Measurements from ENCODE around the gene ANGPTL4. TPM values are rescaled to one million over a fixed set of nuclear protein-coding genes. Genes with fewer than 3 reads are reported as not detected.

ANGPTL4 gene
- total and polyA plus RNA-seq, 7 donors = 10.7 to 235 (median 42.5) TPM

GRCh38 chr19:8361921-8362793 lies 1.8 kb upstream of the ANGPTL4 start:
- 8 to 17% (median 10%) methylated on average over 12 of the region's 12 CpGs for WGBS, 3 donors
- intact Hi-C loops (cut with DNase I) = loop anchor here (2.0 to 5.0 kb wide), 2 partner anchors 29 to 85 kb away; partner anchors contain the start of gene RAB11B (in 2 of the 2)
- Histone ChIP-seq H3K9me3 (no peaks in the 10 kb centered on the region), H3K27me3 (ENCODE audit: insufficient read depth in 3 of 3, low read length in 2 of 3) (no peaks in the 10 kb centered on the region), H3K4me3 (peak overlapping the region; percentile 84), H3K4me1 (peaks cover 40% of the 10 kb centered on the region), H3K36me3 (ENCODE audit: insufficient read depth in 1 of 2, low read depth in 1 of 2) (peaks cover 0 to 4% of the 10 kb centered on the region in 2 donors), H3K27ac (peak overlapping the region; percentile 93)
- no peak for TF ChIP-seq CTCF (IDR thresholded peaks at IDR 0.05)
- peak; percentile 97 to 98 for DNase-seq
- peak; percentile 76 to 84 (median 82) for ATAC-seq

GRCh38 chr19:8366121-8366581 lies 2.2 kb downstream of the ANGPTL4 start:
- WGBS, 3 donors = 65 to 80% (median 72%) methylated on average over 11 of the region's 11 CpGs
- intact Hi-C loops (cut with DNase I) = no loop called here
- H3K4me1 ChIP-seq = peaks cover 58% of the 10 kb centered on the region
- peak overlapping the region; percentile 88 for H3K27ac ChIP-seq
- peaks cover 3 to 37% of the 10 kb centered on the region in 2 donors for H3K36me3 ChIP-seq (ENCODE audit: insufficient read depth in 1 of 2, low read depth in 1 of 2)
- H3K27me3 ChIP-seq (ENCODE audit: insufficient read depth in 3 of 3, low read length in 2 of 3) = no peaks in the 10 kb centered on the region
- TF ChIP-seq CTCF (IDR thresholded peaks at IDR 0.05) = no peak
- DNase-seq = peak in 1 of 2 donors; percentile 51
- no peak for ATAC-seq
- no peaks in the 10 kb centered on the region for H3K9me3 ChIP-seq
- H3K4me3 ChIP-seq = peak overlapping the region; percentile 84

GRCh38 chr19:8366961-8367326 lies 3.0 kb downstream of the ANGPTL4 start:
- DNase-seq = peak in 1 of 2 donors; percentile 77
- Histone ChIP-seq H3K27me3 (ENCODE audit: insufficient read depth in 3 of 3, low read length in 2 of 3) (no peaks in the 10 kb centered on the region), H3K27ac (peak overlapping the region; percentile 88), H3K4me1 (peaks cover 52% of the 10 kb centered on the region), H3K4me3 (peak overlapping the region; percentile 84), H3K36me3 (ENCODE audit: insufficient read depth in 1 of 2, low read depth in 1 of 2) (peaks cover 3 to 45% of the 10 kb centered on the region in 2 donors), H3K9me3 (no peaks in the 10 kb centered on the region)
- no peak for TF ChIP-seq CTCF (IDR thresholded peaks at IDR 0.05)
- 15 to 31% (median 18%) methylated on average over 13 of the region's 13 CpGs for WGBS, 3 donors
- intact Hi-C loops (cut with DNase I) = no loop called here
- ATAC-seq = peak; percentile 4 to 36 (median 22)

GRCh38 chr19:8367327-8368001 lies 3.5 kb downstream of the ANGPTL4 start:
- intact Hi-C loops (cut with DNase I) = loop anchor here in 1 of 2 donors (2.0 kb wide), 1 partner anchor 21 kb away; no protein-coding TSS in a partner anchor
- Histone ChIP-seq H3K4me3 (peak overlapping the region; percentile 84), H3K36me3 (ENCODE audit: insufficient read depth in 1 of 2, low read depth in 1 of 2) (peaks cover 4 to 50% of the 10 kb centered on the region in 2 donors), H3K27ac (peak overlapping the region; percentile 88), H3K4me1 (peaks cover 48% of the 10 kb centered on the region), H3K9me3 (no peaks in the 10 kb centered on the region), H3K27me3 (ENCODE audit: insufficient read depth in 3 of 3, low read length in 2 of 3) (no peaks in the 10 kb centered on the region)
- WGBS, 3 donors = 21 to 31% (median 27%) methylated on average over 16 to 23 of the region's 23 CpGs
- no peak for TF ChIP-seq CTCF (IDR thresholded peaks at IDR 0.05)
- DNase-seq (peak; percentile 96), ATAC-seq (peak; percentile 63 to 72 (median 65))
